ENCODE results near the gene KCNK16.

Gene KCNK16
- total RNA-seq, result 0 reads per million in 2 experiments

GRCh38 chr6:39322306-39322850 lies at the start of gene KCNK16:
KCNK16 (minus strand) TSS chr6:39322702; CDS start chr6:39322540, 162 bp downstream.
- DNase-seq (ENCODE audit: low read depth), result no peak

- no peak for DNase-seq (ENCODE audit: low read depth)
Measured at GRCh38 chr6:39370390-39370789, 47.9 kb upstream of the KCNK16 start.

GRCh38 chr6:39369987-39370386 lies 47.5 kb upstream of the KCNK16 start:
- no peak for DNase-seq (ENCODE audit: low read depth)

- no peak for DNase-seq (ENCODE audit: low read depth)
Measured at GRCh38 chr6:39367700-39368099, 45.2 kb upstream of the KCNK16 start.

- DNase-seq (ENCODE audit: low read depth), result no peak
Measured at GRCh38 chr6:39366931-39367618, 44.6 kb upstream of the KCNK16 start.

- no peak for DNase-seq (ENCODE audit: low read depth)
Measured at GRCh38 chr6:39365281-39366074, 43.0 kb upstream of the KCNK16 start.

GRCh38 chr6:39363280-39363679 lies 40.8 kb upstream of the KCNK16 start:
- DNase-seq (ENCODE audit: low read depth), result no peak

- no peak for DNase-seq (ENCODE audit: low read depth)
Measured at GRCh38 chr6:39362487-39362865, 40.0 kb upstream of the KCNK16 start.

- DNase-seq (ENCODE audit: low read depth), result peak; percentile 4
Measured at GRCh38 chr6:39361657-39362486, 39.4 kb upstream of the KCNK16 start.

GRCh38 chr6:39360378-39360777 lies 37.9 kb upstream of the KCNK16 start:
- DNase-seq (ENCODE audit: low read depth), result no peak

- no peak for DNase-seq (ENCODE audit: low read depth)
Measured at GRCh38 chr6:39357998-39358686, 35.6 kb upstream of the KCNK16 start.

- no peak for DNase-seq (ENCODE audit: low read depth)
Measured at GRCh38 chr6:39353698-39354315, 31.3 kb upstream of the KCNK16 start.

- DNase-seq (ENCODE audit: low read depth), result no peak
Measured at GRCh38 chr6:39350723-39351505, 28.4 kb upstream of the KCNK16 start.

GRCh38 chr6:39348740-39349139 lies 26.2 kb upstream of the KCNK16 start:
- DNase-seq (ENCODE audit: low read depth), result no peak

- peak; percentile 11 for DNase-seq (ENCODE audit: low read depth)
Measured at GRCh38 chr6:39347906-39348585, 25.5 kb upstream of the KCNK16 start.

- no peak for DNase-seq (ENCODE audit: low read depth)
Measured at GRCh38 chr6:39347206-39347605, 24.7 kb upstream of the KCNK16 start.

GRCh38 chr6:39344821-39345280 lies 22.3 kb upstream of the KCNK16 start:
- DNase-seq (ENCODE audit: low read depth), result no peak

- DNase-seq (ENCODE audit: low read depth), result no peak
Measured at GRCh38 chr6:39343396-39343870, 20.9 kb upstream of the KCNK16 start.

GRCh38 chr6:39342692-39343395 lies 20.3 kb upstream of the KCNK16 start:
- no peak for DNase-seq (ENCODE audit: low read depth)
